ENCODE measurements around the gene SCFD2.

The SCFD2 gene

DNA sequence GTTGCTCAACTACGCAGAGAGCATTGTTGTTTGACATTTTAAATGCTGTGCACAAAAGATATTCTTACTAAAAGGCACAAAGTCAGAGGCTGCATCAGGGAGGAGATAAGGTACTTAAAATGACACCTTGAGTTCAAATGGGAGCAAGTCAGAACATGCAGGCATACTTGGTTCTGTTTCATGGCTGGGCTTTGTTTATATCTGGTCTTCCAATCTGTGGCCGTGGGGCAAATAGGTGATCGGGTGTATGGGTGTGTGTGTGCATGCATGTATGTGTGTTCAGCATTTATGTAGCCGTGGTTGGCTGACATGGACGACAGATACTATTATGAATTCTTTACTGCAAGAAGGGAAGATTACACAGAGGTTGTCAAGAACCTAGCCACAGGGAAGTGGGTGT, 397.6 kb downstream of the SCFD2 start:
- in situ Hi-C loops (cut with MboI; ENCODE audit: low sequenced_read_pairs) = no loop called here

- in situ Hi-C loops (cut with MboI; ENCODE audit: low sequenced_read_pairs) = no loop called here
Observed at GRCh38 chr4:52966781-52967180, 399.1 kb downstream of the SCFD2 start.

DNA sequence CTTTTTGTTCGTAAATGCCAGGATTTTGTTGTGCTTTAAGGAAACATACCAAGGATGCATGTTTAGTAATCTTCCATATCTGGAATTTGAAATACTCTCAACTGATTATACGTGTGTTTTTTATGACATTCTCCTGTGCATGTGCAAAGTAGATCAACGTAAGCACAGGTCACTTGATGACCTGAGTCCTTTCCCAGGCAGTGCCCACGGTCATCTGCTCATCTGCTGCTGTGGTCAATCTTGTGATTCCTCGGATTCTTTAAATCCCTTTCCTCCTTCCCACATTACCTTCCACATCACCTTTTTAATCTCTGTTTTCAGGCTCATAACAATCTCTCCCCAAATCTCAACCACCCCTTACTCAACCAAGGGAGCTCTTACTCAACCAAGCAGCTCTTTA, 399.7 kb downstream of the SCFD2 start:
- in situ Hi-C loops (cut with MboI; ENCODE audit: low sequenced_read_pairs) = no loop called here

DNA sequence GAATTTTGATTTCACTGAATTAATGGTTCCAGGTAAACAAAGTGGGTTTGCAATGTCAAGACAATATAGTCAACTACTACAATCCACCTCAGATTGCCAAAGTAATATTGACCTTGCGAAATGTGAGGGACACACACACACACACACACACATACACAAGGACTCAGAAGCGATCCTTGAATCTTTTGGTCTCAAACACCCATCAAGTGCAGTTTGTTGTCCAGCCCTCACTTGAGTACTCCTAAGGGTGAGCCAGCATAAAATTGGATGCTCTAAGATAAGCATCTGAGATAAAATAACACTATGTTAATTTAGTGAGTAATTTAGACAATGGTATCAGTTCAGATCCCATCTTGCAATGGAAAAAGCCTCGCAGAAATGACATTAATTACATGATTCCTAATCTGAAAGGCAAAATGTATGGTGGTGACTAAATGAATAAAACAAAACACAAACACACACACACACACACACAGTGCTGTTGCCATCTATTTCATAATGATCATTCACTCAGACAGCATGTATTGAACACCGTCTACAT, 401.2 kb downstream of the SCFD2 start:
- in situ Hi-C loops (cut with MboI; ENCODE audit: low sequenced_read_pairs) = no loop called here

- in situ Hi-C loops (cut with MboI; ENCODE audit: low sequenced_read_pairs) = no loop called here
Observed at GRCh38 chr4:52964011-52964410, 401.9 kb downstream of the SCFD2 start.

- in situ Hi-C loops (cut with MboI; ENCODE audit: low sequenced_read_pairs) = no loop called here
Observed at GRCh38 chr4:52962721-52963120, 403.1 kb downstream of the SCFD2 start.

GRCh38 chr4:52961666-52962412, 404.0 kb downstream of the SCFD2 start:
- in situ Hi-C loops (cut with MboI; ENCODE audit: low sequenced_read_pairs) = no loop called here

GRCh38 chr4:52959541-52959940, 406.3 kb downstream of the SCFD2 start:
- in situ Hi-C loops (cut with MboI; ENCODE audit: low sequenced_read_pairs) = no loop called here

DNA sequence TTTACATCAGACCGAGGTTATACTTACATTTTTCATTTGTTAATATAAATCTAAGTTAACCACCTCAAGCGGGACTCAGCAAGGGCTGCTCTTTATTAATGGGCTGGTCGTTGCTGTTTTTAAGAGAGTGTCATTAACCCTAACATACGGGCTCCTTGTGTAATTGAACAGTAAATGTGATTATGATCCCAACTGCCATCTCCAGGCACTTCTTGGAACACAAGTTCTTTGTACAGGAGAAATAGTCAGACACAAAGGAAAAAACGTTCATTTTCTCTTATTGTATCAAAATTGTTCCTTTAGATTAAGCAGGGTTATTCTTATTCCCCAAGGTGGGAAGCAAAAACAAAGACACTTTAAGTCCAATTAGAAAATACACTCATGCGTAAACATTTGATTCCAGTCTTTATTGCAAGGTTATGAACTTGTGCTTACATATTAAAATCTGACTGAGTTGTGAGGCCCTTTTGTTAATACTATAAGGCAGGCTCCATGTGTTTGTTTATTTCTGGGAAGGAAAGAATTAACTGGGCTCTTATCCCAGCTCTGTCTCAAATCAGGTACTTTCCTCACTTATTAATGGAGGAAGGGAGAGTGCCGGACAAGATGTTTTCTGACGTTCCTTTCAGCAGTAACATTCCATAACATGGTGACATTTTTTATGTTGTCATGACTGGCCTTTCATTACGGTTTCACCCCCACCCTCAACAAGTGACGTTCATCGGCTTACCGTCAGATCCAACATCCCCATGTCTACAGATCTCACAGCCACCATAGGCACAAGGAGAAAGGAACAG, 407.8 kb downstream of the SCFD2 start:
- in situ Hi-C loops (cut with MboI; ENCODE audit: low sequenced_read_pairs) = no loop called here

DNA sequence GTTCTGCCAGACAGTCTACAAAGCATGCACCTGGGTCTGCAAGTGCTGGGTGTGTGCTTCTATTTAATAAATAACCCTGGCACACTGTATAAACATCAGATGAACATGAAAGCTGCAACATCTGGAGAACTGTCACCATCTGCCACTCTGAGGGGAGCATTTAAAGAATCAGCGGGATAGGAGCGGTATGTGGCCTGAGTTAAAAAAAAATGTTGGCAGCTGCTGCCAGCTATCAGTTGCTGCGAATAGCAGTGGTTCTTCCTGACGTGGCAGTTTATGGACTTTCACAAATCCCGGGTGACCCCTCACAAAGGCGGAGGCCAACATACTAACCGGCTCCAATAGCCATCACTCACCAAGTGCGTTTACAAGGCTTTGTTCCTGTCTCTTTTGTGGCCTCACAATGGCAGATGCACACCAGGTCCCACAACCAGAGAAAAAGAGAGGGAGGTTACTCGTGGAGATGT, 408.6 kb downstream of the SCFD2 start:
- in situ Hi-C loops (cut with MboI; ENCODE audit: low sequenced_read_pairs) = no loop called here

GRCh38 chr4:52956691-52957090, 409.2 kb downstream of the SCFD2 start:
- in situ Hi-C loops (cut with MboI; ENCODE audit: low sequenced_read_pairs) = no loop called here

DNA sequence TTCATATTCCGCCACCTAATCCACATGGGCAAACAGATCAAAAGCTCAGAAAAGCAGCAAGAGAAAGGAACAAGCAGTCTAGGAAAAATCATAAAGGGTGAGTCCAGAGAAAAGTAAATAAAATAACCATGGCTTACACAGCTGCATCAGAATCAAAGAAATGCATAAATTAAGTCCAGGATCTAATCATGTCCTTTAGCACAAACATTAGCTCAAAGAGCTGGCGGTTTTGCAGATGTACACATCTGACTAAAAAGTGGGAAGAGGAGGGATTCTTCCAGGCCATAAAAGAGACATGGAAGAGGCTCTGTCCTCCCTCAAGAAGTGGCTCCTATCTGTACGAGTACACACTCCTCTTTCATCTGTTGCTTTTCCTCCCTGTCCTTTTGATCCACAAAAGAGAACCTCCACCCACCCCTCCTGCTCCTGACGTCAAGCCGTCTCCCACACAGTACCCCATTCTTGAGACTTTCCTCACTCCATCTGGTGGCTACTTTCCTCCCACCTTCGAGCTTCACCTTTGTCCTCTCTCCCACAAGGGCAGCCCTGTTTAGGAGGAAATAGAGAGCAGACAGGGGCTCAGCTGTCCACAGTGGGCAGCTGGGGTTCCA, 411.2 kb downstream of the SCFD2 start:
- in situ Hi-C loops (cut with MboI; ENCODE audit: low sequenced_read_pairs) = no loop called here

DNA sequence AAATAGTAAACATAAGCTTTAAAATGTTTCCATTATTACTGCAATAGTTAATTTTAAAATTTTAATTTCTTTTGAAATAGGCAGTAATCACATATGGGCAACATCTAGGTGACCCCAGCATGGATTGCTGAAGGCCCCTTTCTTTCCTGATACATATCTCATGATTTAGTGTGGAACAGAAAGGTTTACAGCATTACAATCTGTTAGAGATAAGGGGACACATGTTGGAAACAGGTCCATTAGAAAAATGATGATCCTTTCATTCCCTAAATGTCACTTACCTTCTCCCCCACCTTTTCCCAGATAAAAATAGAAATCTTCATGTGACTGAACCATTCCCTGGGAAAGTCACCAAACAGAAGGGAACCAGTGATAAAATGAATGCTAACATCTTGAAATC, 413.3 kb downstream of the SCFD2 start:
- in situ Hi-C loops (cut with MboI; ENCODE audit: low sequenced_read_pairs) = no loop called here

DNA sequence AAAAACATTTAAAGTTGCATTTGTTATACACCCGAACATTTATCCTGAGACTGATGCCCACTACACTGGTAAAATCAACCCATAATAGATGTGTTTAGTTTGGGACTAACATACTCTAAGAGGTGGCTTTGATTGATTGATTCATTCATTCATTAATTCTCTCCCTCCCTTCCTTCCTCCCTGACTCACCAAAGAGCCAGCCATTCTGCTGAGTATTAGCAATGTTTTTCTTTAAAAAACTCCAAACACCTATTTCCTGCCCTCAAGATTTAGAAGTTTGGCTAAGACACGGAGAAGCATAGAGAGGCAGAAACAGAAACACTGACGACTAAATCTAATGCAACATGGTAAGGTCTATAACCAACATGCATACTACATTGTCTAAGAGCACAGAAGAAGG, 414.8 kb downstream of the SCFD2 start:
- in situ Hi-C loops (cut with MboI; ENCODE audit: low sequenced_read_pairs) = no loop called here

- in situ Hi-C loops (cut with MboI; ENCODE audit: low sequenced_read_pairs) = no loop called here
Observed at GRCh38 chr4:52950226-52950625, 415.6 kb downstream of the SCFD2 start.

DNA sequence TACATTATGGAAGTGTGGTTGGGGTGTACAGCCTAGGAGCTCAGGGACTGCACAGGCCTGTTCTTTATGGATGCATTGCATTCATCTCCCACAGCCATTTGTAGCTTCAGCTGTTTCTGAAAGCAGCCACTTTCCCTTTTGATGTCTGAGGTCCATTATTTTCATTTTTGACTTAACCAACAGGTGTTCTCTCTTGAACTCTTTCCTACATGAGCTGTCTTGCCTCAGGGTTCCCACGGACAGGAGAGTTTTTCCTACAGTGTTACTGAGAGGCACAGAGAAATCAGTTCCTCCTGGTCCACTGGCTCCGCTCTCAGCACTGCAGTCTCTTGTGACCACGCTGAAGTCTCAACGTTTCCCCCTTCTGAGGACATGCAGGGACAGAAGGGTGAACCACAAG, 416.5 kb downstream of the SCFD2 start:
- in situ Hi-C loops (cut with MboI; ENCODE audit: low sequenced_read_pairs) = no loop called here

GRCh38 chr4:52948057-52948423, 417.8 kb downstream of the SCFD2 start:
- in situ Hi-C loops (cut with MboI; ENCODE audit: low sequenced_read_pairs) = no loop called here

- in situ Hi-C loops (cut with MboI; ENCODE audit: low sequenced_read_pairs) = no loop called here
Observed at GRCh38 chr4:52947401-52948056, 418.3 kb downstream of the SCFD2 start.

- in situ Hi-C loops (cut with MboI; ENCODE audit: low sequenced_read_pairs) = no loop called here
Observed at GRCh38 chr4:52946855-52947254, 419.0 kb downstream of the SCFD2 start.

DNA sequence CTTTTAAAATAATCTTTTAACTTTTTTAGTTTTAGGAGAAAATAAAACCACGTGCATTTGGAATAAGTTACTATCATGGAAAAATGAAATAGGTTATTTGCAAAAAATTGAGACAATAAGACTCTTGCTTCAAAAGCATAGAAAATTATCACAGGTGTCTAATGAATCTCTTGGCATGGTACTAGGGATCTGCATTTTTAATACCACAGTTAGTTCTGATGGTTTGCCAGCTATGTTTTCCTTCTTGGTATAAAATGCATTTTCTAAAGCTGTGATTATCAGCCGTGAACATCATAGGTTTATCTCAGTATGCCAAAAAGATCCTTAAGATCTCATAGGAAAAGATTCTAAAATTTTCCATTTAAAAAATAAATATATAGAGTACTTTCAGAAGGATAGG, 419.9 kb downstream of the SCFD2 start:
- in situ Hi-C loops (cut with MboI; ENCODE audit: low sequenced_read_pairs) = no loop called here

GRCh38 chr4:52945326-52945898, 420.4 kb downstream of the SCFD2 start:
- in situ Hi-C loops (cut with MboI; ENCODE audit: low sequenced_read_pairs) = no loop called here
